ENCODE measurements around the gene PEX11G.

PEX11G gene

DNA sequence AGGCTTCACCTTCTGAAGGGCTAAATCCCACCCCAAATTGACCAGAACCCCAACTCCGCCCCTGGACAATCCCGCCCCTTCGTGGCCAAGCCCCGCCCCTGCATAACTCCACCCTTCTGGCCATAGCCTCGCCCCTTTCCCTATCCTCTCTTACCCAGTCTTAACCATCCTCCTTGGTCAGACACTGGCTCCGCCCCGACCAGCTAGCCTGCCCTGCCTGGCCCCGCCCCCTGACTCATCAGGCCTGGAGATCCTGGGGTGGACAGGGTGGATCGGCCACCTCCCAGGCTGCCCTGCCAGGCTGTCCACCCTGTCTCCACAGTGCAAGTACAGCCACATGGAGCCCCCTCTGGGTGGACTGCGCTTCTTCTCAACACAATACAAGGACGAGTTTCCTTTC, 19.0 kb upstream of the PEX11G start:
- TF ChIP-seq, protein P1, sequence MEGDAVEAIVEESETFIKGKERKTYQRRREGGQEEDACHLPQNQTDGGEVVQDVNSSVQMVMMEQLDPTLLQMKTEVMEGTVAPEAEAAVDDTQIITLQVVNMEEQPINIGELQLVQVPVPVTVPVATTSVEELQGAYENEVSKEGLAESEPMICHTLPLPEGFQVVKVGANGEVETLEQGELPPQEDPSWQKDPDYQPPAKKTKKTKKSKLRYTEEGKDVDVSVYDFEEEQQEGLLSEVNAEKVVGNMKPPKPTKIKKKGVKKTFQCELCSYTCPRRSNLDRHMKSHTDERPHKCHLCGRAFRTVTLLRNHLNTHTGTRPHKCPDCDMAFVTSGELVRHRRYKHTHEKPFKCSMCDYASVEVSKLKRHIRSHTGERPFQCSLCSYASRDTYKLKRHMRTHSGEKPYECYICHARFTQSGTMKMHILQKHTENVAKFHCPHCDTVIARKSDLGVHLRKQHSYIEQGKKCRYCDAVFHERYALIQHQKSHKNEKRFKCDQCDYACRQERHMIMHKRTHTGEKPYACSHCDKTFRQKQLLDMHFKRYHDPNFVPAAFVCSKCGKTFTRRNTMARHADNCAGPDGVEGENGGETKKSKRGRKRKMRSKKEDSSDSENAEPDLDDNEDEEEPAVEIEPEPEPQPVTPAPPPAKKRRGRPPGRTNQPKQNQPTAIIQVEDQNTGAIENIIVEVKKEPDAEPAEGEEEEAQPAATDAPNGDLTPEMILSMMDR (IDR thresholded peaks at IDR 0.05; ENCODE audit: low read depth, low read length): no peak
- TF ChIP-seq MYC (IDR thresholded peaks at IDR 0.05; ENCODE audit: low read depth, low read length) (no peak), POLR2A (IDR thresholded peaks at IDR 0.05; ENCODE audit: extremely low read depth, insufficient read length) (no peak)
- TF ChIP-seq, protein P2, sequence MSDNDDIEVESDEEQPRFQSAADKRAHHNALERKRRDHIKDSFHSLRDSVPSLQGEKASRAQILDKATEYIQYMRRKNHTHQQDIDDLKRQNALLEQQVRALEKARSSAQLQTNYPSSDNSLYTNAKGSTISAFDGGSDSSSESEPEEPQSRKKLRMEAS (IDR thresholded peaks at IDR 0.05; ENCODE audit: low read depth, low read length): no peak
- no peak overlapping the region for H3K4me3 ChIP-seq (ENCODE audit: low read depth, low read length)
- DNase-seq (ENCODE audit: low read depth): peak; percentile 69

DNA sequence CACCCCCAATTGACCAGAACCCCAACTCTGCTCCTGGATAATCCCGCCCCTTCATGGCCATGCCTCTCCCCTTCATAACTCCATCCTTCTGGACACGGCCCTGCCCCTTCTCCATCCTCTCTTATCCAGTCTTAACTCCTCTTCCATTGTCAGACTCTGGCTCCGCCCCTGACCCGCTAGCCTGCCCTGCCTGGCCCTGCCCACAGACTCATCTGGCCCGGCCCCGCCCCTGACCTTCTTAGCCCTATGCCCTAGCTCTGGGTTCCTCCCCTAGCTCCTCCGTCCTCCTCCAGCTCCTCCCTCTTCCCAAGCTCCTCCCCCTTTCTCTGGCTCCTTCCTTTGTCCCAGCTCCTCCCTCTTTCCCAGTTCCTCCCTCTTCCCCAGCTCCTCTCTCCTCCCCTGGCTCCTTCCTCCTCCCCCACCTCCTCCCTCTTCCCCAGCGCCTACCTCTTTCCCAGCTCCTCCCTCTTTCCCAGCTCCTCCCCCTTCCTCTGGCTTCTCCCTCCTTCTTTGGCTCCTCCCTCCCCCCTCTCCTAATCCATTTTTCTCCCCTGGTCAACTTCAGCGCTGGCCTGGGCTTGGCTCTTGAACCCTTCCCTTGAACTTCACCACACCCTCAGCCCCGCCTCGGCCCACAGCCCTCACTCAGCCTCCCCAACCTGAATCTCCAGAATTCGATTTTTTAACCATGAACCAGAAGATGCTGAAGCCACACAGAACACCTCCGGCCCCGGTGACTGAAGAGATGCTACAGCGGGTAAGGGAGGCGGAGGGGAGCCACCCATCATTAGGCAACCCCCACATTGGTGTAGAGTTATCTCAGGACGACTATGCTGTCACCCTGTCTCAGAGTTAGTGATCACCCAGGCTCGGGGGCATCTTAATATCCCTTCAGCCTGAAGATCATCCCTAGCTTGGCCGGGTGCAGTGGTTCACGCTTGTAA, 17.8 kb upstream of the PEX11G start:
- H3K4me3 ChIP-seq (ENCODE audit: low read depth, low read length): no peak overlapping the region
- DNase-seq (ENCODE audit: low read depth): peak; percentile 73
- TF ChIP-seq, protein P1 (IDR thresholded peaks at IDR 0.05; ENCODE audit: low read depth, low read length): no peak
- TF ChIP-seq MYC (IDR thresholded peaks at IDR 0.05; ENCODE audit: low read depth, low read length) (no peak), POLR2A (IDR thresholded peaks at IDR 0.05; ENCODE audit: extremely low read depth, insufficient read length) (no peak)
- TF ChIP-seq, protein P2 (IDR thresholded peaks at IDR 0.05; ENCODE audit: low read depth, low read length): no peak

DNA sequence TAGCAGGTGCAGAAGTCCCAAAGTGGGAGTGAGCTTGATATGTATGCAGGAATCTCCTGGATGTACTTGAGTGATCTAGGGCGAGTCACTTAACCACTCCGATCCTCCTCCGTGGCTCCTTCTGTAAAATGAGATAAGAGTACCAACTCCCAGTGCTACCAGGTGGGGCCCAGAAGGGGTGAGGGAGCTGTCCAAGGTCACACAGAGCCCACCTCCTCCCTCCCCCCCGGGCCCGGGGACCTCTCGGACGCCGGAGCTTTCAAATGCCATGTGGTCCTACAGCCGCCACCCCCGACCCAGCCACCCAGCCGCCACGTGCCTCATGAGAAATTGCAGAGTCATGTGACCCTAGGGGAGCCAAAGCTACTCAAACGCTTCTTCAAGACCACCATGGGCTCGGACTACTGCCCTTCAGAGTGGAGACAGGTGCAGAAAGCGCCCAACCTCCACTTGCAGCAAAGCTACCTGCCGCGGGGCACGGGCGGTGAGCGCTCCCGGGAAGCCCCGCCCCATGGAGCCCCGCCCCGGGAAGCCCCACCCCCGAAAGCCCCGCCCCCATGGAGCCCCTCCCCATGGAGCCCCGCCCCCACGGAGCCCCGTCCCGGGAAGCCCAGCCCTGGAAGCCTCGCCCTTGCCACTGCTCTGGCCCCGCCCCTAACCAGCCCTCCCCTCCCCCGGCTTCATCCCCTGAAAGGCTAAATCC, 17.0 kb upstream of the PEX11G start:
- DNase-seq (ENCODE audit: low read depth): no peak
- no peak overlapping the region for H3K4me3 ChIP-seq (ENCODE audit: low read depth, low read length)
- TF ChIP-seq MYC (IDR thresholded peaks at IDR 0.05; ENCODE audit: low read depth, low read length) (no peak), POLR2A (IDR thresholded peaks at IDR 0.05; ENCODE audit: extremely low read depth, insufficient read length) (no peak)
- TF ChIP-seq, protein P2 (IDR thresholded peaks at IDR 0.05; ENCODE audit: low read depth, low read length): peak; percentile 36; the same call in 1 of the 2 replicates
- TF ChIP-seq, protein P1 (IDR thresholded peaks at IDR 0.05; ENCODE audit: low read depth, low read length): no peak

- no peak for TF ChIP-seq POLR2A (IDR thresholded peaks at IDR 0.05; ENCODE audit: extremely low read depth, insufficient read length)
- TF ChIP-seq MYC (IDR thresholded peaks at IDR 0.05; ENCODE audit: low read depth, low read length): no peak
- TF ChIP-seq, protein P1 (IDR thresholded peaks at IDR 0.05; ENCODE audit: low read depth, low read length): no peak
- TF ChIP-seq, protein P2 (IDR thresholded peaks at IDR 0.05; ENCODE audit: low read depth, low read length): no peak
- DNase-seq (ENCODE audit: low read depth): no peak
- no peak overlapping the region for H3K4me3 ChIP-seq (ENCODE audit: low read depth, low read length)
Observed at GRCh38 chr19:7505288-7505681, 16.4 kb upstream of the PEX11G start.

- TF ChIP-seq, protein P1 (IDR thresholded peaks at IDR 0.05; ENCODE audit: low read depth, low read length): no peak
- TF ChIP-seq, protein P2 (IDR thresholded peaks at IDR 0.05; ENCODE audit: low read depth, low read length): no peak
- TF ChIP-seq POLR2A (IDR thresholded peaks at IDR 0.05; ENCODE audit: extremely low read depth, insufficient read length) (no peak), MYC (IDR thresholded peaks at IDR 0.05; ENCODE audit: low read depth, low read length) (no peak)
- DNase-seq (ENCODE audit: low read depth): no peak
- H3K4me3 ChIP-seq (ENCODE audit: low read depth, low read length): no peak overlapping the region
Observed at GRCh38 chr19:7504684-7505083, 15.8 kb upstream of the PEX11G start.
